ENCODE data around the gene EGFR.
"Not testable (repeated sequence)": the region's sequence is repeated elsewhere in the genome, so short reads cannot be mapped to it uniquely, and the experiment has no call there.

Gene EGFR

DNA sequence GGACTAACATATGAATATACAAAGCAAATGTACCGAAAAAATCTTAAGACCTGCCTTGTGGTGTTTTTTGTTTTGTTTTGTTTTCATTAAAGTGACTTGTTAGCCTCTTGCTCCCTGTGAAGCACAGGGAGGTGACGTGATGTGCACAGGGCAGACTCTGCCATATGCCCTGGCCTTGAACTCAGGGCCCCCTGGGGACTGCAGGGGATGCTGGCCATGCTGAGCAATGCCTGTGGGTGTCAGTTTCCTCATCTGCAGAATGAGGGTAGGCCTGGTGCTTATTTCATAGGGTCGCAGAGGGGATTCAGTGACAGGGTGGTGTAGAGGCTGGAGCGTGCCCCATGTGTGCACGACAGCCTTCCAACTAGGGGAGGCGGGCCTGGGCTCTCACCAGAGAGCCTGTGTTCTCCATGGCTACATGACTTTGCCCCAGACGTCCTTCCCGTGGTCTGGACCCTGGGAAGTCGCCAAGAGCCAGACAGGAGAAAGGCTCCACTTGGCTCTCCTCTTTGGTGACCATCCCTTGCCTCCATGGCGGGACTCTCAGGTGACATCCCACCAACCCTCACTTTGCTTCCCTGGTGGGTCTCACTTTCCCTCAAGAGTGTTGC, 14.5 kb downstream of the EGFR start:
- Histone ChIP-seq H3K36me3 (ENCODE audit: insufficient read depth, low read length) (no peaks in the 10 kb centered on the region), H3K4me3 (ENCODE audit: low read length) (no peak overlapping the region), H3K4me1 (ENCODE audit: insufficient read depth, low read length) (no peaks in the 10 kb centered on the region), H2AFZ (ENCODE audit: low read depth, low read length) (no peak overlapping the region), H3K9me3 (ENCODE audit: low read length) (no peaks in the 10 kb centered on the region), H3K27me3 (ENCODE audit: insufficient read depth, low read length) (no peaks in the 10 kb centered on the region)

DNA sequence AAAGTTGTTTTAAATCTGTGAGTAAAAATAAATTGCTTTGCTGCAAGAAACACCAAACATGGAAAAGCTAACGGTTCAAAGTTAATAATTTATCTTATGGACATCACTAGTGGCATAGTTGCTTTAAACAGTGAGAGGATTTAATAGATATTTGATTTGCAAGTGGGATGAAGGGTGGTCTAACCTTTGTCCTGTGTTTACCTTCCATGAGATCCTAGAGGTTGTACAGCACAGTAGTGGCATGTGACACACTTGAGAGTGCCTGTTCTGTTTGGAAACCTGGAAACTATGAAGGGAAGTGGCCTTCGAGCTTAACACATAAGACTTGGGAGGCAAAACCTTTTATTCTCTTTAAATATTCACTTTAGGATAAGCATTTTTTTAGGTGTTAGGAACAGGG, 16.0 kb downstream of the EGFR start:
- Histone ChIP-seq H3K9me3 (ENCODE audit: low read length) (no peaks in the 10 kb centered on the region), H3K36me3 (ENCODE audit: insufficient read depth, low read length) (no peaks in the 10 kb centered on the region), H2AFZ (ENCODE audit: low read depth, low read length) (no peak overlapping the region), H3K27me3 (ENCODE audit: insufficient read depth, low read length) (no peaks in the 10 kb centered on the region), H3K4me1 (ENCODE audit: insufficient read depth, low read length) (no peaks in the 10 kb centered on the region), H3K4me3 (ENCODE audit: low read length) (no peak overlapping the region)

DNA sequence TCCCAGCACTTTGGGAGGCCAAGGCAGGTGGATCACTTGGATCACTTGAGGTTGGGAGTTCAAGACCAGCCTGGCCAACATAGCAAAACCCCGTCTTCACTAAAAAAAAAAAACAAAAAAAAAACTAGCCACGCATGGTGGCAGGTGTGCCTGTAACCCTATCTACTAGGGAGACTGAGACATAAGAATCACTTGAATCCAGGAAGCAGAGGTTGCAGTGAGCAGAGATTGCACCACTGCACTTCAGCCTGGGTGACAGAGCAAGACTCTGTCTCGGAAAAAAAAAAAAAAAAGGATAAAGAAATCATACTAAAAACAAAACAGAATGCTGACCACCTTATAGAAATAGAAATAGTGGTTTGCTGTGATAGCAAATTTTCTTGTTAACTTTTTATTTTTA, 16.6 kb downstream of the EGFR start:
- not testable (repeated sequence) for H3K36me3 ChIP-seq (ENCODE audit: insufficient read depth, low read length); H3K27me3 ChIP-seq (ENCODE audit: insufficient read depth, low read length); H2AFZ ChIP-seq (ENCODE audit: low read depth, low read length); H3K4me3 ChIP-seq (ENCODE audit: low read length); H3K9me3 ChIP-seq (ENCODE audit: low read length); H3K4me1 ChIP-seq (ENCODE audit: insufficient read depth, low read length)

DNA sequence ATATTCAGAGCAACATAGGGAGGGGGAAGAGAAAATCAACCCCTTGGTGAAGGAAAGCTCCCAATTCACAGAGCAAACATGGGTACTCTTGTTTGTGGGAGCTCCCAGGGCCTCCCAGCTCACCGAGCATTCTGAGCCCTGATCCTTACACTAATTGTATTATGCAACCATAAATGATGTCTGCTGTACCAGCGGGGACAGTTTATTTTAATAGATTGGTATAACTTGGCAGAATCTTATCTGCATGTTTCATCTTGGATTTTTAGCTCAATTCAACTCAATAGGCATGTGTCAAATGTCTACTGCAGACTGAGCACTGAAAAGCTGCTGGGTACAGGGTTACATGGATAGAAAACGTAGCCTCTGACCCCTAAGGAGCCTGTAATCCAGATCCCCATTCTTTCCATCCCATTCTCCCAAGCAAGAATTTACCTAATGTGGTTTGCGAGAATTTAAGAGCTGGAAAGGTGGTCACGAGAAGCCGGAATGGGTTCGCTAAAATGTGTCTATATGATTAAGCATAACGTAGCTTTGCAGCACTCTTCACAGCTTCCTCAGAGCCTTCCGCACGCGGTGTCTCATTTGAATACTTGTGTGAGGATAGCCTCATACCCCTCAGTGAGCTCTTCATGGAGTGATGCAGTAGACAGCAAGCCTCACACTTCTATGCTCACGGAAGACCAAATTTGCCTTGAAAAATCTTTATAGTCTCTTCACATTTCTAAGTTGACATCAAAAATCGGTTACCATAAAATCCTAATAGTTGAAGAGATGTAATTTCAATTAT, 18.3 kb downstream of the EGFR start:
- H3K27me3 ChIP-seq (ENCODE audit: insufficient read depth, low read length): no peaks in the 10 kb centered on the region
- no peaks in the 10 kb centered on the region for H3K4me1 ChIP-seq (ENCODE audit: insufficient read depth, low read length)
- no peak overlapping the region for H2AFZ ChIP-seq (ENCODE audit: low read depth, low read length)
- no peaks in the 10 kb centered on the region for H3K36me3 ChIP-seq (ENCODE audit: insufficient read depth, low read length)
- no peaks in the 10 kb centered on the region for H3K9me3 ChIP-seq (ENCODE audit: low read length)
- H3K4me3 ChIP-seq (ENCODE audit: low read length): no peak overlapping the region

DNA sequence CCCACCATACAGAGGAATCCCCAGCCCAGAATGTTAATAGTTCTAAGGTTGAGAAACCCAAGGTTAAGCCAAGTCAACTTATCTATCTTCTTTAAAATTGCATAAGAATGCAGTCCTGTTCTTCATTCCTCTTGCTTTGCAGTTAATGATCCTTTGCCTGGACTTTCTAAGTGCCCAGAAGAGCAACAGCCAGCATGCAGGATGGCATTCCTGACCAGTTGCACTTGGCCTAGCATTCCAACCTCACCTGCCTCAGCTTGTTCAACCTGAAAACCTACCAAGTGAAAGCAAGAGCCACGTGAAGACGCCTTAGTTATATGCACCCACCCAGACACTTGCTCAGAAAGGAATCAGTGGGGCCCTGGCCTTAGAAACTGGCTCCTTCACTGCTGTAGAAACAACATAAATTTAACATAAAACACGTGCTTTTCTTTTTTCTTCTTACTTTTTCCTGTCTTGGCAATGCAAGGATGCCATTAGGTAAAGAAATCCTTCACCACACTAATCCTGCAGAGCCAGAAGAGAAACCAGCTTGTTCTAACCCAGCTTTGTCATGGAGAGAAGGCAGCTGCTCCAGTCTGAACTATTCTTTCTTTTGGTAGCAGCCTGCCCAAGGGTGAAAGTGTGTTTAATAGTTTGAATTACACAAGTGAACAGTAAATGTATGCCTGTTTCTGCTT, 25.0 kb downstream of the EGFR start:
- no peaks in the 10 kb centered on the region for H3K36me3 ChIP-seq (ENCODE audit: insufficient read depth, low read length)
- H3K4me1 ChIP-seq (ENCODE audit: insufficient read depth, low read length): peaks cover 11% of the 10 kb centered on the region
- no peak overlapping the region for H2AFZ ChIP-seq (ENCODE audit: low read depth, low read length)
- no peaks in the 10 kb centered on the region for H3K27me3 ChIP-seq (ENCODE audit: insufficient read depth, low read length)
- no peak overlapping the region for H3K4me3 ChIP-seq (ENCODE audit: low read length)
- no peaks in the 10 kb centered on the region for H3K9me3 ChIP-seq (ENCODE audit: low read length)

DNA sequence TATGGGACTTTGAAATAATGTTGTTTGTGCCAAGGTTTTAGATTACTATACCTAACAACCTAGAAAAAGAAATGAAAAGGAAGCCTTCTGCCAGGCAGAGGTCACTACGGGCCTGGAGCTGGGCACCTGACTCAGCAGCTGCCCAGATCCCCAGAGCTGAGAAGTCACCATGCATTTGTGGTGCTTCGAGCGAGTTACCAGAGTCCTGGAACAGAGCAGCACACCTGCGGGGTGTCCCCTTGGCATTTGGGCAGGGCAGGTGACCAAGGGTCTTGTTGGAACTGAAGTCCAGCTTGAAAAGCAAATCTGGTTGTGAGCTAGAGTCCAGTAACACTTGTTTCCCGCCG, 25.5 kb downstream of the EGFR start:
- H3K27me3 ChIP-seq (ENCODE audit: insufficient read depth, low read length): no peaks in the 10 kb centered on the region
- no peak overlapping the region for H3K4me3 ChIP-seq (ENCODE audit: low read length)
- no peak overlapping the region for H2AFZ ChIP-seq (ENCODE audit: low read depth, low read length)
- H3K4me1 ChIP-seq (ENCODE audit: insufficient read depth, low read length): peaks cover 11% of the 10 kb centered on the region
- no peaks in the 10 kb centered on the region for H3K9me3 ChIP-seq (ENCODE audit: low read length)
- no peaks in the 10 kb centered on the region for H3K36me3 ChIP-seq (ENCODE audit: insufficient read depth, low read length)

DNA sequence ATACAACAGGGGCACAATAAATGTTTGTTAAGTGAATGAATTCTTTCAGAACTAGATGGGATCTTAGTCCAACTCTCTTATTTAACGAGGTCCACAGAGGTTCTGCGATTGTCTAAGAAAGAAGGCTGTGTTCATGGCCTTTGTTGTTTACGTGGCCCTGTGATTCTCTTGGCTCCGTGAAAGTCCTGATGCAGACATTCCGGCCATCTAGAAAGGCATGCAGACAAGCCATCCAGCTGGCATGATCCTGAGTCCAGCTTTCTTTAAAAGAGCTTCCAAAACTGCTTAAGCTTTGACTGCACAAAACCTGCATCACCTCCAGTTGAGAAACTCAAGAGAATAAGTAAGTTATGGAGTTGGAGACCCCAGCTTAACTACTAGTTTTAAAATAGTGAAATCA, 26.0 kb downstream of the EGFR start:
- Histone ChIP-seq H3K27me3 (ENCODE audit: insufficient read depth, low read length) (no peaks in the 10 kb centered on the region), H2AFZ (ENCODE audit: low read depth, low read length) (no peak overlapping the region), H3K4me3 (ENCODE audit: low read length) (no peak overlapping the region), H3K9me3 (ENCODE audit: low read length) (no peaks in the 10 kb centered on the region), H3K36me3 (ENCODE audit: insufficient read depth, low read length) (no peaks in the 10 kb centered on the region), H3K4me1 (ENCODE audit: insufficient read depth, low read length) (peaks cover 11% of the 10 kb centered on the region)

DNA sequence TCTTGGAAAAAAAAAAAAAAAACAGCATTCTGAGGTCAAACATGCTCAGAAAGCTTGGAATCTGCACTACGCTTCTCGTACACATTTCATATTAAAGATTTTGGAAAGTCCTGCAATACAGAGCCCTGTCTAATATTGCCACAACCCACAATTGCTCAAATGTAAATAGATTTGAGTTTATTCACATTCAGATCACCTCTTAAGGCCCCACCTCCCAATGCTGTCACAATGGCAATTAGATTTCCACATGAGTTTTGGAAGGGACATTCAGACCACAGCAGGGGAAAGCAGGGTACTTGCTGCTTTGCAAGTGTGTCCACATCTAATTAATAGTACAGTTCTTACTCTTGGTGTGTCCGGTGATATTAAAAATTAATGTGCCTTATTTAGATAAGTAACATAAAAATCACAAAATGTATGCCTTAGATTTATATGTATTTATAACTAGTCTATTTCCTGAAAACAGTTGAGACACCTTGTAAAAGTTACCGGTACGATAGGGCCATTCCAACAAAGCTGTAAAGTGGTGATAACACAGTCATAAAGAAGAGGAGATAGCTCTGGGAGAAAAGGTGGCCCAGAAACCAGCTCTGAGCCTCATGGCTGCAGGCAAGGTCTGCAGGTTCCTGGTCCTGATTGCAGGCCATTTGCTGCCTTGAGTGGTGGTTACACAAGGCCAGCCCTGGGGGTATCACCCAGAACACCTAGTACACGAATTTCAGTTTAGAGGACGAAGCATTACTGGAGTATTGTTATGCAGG, 27.9 kb downstream of the EGFR start:
- no peaks in the 10 kb centered on the region for H3K36me3 ChIP-seq (ENCODE audit: insufficient read depth, low read length)
- H3K4me3 ChIP-seq (ENCODE audit: low read length): no peak overlapping the region
- H2AFZ ChIP-seq (ENCODE audit: low read depth, low read length): no peak overlapping the region
- H3K4me1 ChIP-seq (ENCODE audit: insufficient read depth, low read length): peaks cover 11% of the 10 kb centered on the region
- H3K9me3 ChIP-seq (ENCODE audit: low read length): no peaks in the 10 kb centered on the region
- H3K27me3 ChIP-seq (ENCODE audit: insufficient read depth, low read length): no peaks in the 10 kb centered on the region

DNA sequence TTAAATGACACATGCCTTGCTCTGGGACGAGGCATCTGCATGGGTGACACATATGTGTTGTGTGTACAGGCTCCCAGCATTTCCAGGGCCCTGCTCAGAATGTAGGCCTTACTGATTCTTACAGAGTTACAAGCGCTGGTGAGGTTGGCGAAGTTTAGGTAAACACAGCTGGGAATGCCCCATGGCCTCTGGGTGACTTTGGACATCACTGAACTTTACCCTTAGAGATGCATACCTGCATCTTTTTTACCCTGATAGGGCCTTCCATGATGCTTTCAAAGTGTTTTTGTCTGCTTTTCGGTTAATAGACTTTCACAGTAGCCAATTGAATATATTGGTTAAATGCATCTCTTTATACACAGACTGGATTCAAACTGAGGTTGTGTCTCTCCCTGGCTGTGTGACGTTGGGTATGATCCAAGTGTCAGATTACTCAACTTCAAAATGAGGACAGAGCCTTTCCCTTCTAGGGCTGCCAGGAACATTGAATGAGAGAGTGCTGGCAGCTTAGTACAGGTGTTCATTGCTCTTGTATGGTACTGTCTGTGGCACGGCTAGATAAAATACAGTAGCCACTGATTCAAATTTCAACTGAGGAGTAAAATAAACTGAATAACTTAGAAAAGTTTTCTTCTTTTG, 29.5 kb downstream of the EGFR start:
- Histone ChIP-seq H3K9me3 (ENCODE audit: low read length) (no peaks in the 10 kb centered on the region), H3K4me1 (ENCODE audit: insufficient read depth, low read length) (peaks cover 11% of the 10 kb centered on the region), H3K27me3 (ENCODE audit: insufficient read depth, low read length) (no peaks in the 10 kb centered on the region), H3K36me3 (ENCODE audit: insufficient read depth, low read length) (no peaks in the 10 kb centered on the region), H2AFZ (ENCODE audit: low read depth, low read length) (no peak overlapping the region), H3K4me3 (ENCODE audit: low read length) (no peak overlapping the region)

DNA sequence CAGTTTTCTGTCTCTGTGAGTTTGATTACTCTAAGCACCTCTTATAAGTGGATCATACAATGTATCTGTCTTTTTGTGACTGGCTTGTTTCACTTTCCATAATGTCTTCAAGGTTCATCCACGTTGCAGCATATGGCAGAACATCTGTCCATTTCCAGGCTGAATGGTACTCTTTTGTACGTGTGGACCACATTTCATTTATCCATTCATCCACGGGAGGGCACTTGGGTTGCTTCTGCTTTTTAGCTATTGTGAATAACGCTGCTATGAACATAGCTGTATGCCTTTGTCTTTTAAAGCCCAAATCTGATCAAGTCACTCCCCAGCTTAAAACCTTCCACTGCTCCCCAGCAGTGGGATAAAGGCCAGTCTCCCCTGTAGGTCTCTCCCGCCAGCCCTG, 31.5 kb downstream of the EGFR start:
- H3K9me3 ChIP-seq (ENCODE audit: low read length): no peaks in the 10 kb centered on the region

DNA sequence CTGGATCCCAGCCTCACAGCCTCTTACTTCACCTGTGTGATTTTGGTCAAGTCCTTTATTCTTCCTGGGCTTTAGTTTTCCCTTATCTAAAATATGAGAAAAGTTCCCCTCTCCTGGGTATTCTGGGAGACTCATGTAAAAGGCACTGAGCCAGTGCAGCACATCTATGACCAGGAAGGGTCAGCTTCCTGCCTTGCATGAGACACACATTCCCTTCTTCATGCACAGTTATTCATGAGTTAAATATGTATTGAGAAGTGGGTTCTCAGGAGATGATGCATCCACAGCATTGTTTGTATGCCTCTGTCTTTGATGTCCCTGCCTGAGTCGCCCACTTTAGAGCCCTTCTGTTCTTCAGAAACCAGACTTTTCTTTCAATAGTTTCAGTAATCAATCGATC, 33.3 kb downstream of the EGFR start:
- no peaks in the 10 kb centered on the region for H3K4me1 ChIP-seq (ENCODE audit: insufficient read depth, low read length)
- H3K4me3 ChIP-seq (ENCODE audit: low read length): no peak overlapping the region
- H2AFZ ChIP-seq (ENCODE audit: low read depth, low read length): no peak overlapping the region
- no peaks in the 10 kb centered on the region for H3K36me3 ChIP-seq (ENCODE audit: insufficient read depth, low read length)
- no peaks in the 10 kb centered on the region for H3K27me3 ChIP-seq (ENCODE audit: insufficient read depth, low read length)
- H3K9me3 ChIP-seq (ENCODE audit: low read length): no peaks in the 10 kb centered on the region

More for the DNA sequence above, 31.5 kb downstream of the EGFR start:
- no peak overlapping the region for H3K4me3 ChIP-seq (ENCODE audit: low read length)
- H2AFZ ChIP-seq (ENCODE audit: low read depth, low read length): no peak overlapping the region
- H3K36me3 ChIP-seq (ENCODE audit: insufficient read depth, low read length): no peaks in the 10 kb centered on the region
- no peaks in the 10 kb centered on the region for H3K27me3 ChIP-seq (ENCODE audit: insufficient read depth, low read length)
- peaks cover 11% of the 10 kb centered on the region for H3K4me1 ChIP-seq (ENCODE audit: insufficient read depth, low read length)

DNA sequence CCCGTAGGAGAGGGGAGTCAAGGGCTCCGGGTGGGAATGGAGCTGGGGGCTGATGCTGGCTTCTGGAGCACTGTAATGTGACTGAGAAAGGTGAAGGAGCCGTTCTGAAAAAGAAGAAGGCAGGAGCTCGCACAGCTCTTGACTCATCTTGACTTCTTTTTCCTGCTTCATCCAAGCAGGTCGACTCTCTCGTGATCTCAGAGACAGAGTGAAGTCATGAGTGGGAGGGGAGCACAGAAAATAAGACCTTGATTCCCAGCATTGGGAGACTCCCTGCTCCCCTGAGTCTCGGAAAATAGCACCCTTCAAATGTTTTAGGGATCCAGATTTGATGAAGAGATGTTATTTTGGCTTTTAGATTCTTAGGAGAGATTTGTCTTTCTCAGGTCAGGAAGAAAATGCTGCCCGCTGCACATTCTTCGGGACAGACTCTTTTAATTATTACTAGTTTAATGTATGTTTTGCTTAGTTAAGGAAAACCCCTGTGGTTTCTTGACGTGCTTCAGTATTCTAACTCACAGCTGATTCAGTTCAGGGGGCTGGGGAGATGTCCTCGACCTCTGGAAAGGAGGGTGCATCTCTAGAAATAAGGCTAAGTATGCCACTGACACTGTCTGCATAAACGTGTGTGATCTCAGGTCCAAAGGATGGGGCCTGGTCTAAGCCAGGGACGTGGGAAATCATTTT, 34.1 kb downstream of the EGFR start:
- no peak overlapping the region for H3K4me3 ChIP-seq (ENCODE audit: low read length)
- no peaks in the 10 kb centered on the region for H3K27me3 ChIP-seq (ENCODE audit: insufficient read depth, low read length)
- H3K4me1 ChIP-seq (ENCODE audit: insufficient read depth, low read length): no peaks in the 10 kb centered on the region
- H3K36me3 ChIP-seq (ENCODE audit: insufficient read depth, low read length): no peaks in the 10 kb centered on the region
- no peaks in the 10 kb centered on the region for H3K9me3 ChIP-seq (ENCODE audit: low read length)
- no peak overlapping the region for H2AFZ ChIP-seq (ENCODE audit: low read depth, low read length)

All from neuron (in vitro differentiated cells).